Stimulated activated CD8-positive, alpha-beta memory T cell treated with anti-CD3 and anti-CD28 coated beads, Interleukin-12 subunit alpha, Interleukin-12 subunit beta, amount 100 ng/mL, for 24 hours (primary cell): ENCODE measurements around the gene BPIFB2.

Source experiments
- DNase-seq: peaks from one replicate; pipeline ENCODE4 v3.0.0-alpha.2; 2020; ENCODE audit errors: extremely low read depth

BPIFB2 gene

DNA sequence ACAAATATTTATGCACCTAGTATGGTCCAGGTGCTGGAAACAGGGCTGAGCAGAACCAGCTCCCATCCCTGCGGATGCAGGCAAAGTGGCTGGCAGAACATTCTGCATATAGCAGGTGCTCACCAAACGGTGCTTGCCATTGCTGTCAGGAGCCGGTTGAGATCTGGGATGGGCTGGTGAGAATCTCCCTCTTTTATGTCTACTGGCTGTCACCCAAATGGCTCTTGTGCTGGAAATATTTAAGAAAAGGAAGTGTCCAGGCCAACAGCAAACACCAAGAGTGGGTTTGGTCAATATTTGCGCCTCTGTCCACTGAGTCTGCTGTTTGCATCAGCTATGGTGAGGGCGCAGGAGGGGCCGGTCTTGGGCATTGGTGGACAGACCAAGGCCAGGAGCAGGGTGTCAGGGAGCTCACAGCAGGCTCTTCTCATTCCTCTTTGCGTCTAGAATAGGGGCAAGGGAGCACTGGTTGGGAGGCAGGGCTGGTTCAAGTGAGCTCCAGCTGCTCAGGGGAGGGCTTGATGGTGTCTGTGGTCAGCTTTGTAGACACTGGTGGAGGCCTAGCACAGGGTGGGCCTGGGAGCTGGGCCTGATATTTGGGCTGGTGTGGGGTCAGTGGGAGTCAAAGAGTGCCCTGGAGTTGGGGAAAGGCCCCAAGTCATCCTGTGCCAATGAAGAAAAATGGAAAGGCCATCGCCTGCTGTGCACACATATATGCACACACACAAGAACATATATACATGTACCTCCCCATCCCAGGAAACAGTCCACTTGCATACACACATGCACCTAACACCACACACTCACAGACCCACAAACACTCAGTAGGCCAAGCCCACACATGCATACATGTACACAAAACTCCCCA, 1.4 kb upstream of the BPIFB2 start:
- no peak for DNase-seq

DNA sequence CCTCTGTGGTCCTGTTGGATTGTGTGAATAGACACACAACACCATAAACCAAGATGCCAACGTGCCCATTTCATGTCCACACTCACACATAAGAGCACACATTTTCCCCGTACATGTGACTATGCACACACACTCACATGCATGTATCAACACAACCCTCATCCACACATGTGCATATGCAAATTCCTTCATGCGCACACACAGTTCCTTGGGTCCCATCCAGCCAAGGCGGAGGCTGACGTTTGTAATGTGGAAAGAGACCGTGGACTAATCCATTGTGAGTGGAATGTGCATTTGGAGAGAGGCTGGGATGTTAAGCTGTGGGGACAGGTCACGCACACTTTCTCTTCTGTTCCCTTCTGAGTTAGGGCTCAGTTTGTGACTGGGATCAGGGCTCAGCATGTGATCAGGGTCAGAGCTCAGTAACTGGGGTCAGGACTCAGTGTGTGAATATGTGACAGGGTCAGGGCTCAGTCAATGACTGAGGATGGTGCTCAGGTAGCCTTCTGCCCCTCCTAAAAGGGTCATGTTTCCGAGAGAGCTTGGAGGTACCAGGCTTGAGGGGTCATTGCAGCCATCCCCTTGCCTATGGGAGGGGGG, 628 bp upstream of the BPIFB2 start:
- no peak for DNase-seq

DNA sequence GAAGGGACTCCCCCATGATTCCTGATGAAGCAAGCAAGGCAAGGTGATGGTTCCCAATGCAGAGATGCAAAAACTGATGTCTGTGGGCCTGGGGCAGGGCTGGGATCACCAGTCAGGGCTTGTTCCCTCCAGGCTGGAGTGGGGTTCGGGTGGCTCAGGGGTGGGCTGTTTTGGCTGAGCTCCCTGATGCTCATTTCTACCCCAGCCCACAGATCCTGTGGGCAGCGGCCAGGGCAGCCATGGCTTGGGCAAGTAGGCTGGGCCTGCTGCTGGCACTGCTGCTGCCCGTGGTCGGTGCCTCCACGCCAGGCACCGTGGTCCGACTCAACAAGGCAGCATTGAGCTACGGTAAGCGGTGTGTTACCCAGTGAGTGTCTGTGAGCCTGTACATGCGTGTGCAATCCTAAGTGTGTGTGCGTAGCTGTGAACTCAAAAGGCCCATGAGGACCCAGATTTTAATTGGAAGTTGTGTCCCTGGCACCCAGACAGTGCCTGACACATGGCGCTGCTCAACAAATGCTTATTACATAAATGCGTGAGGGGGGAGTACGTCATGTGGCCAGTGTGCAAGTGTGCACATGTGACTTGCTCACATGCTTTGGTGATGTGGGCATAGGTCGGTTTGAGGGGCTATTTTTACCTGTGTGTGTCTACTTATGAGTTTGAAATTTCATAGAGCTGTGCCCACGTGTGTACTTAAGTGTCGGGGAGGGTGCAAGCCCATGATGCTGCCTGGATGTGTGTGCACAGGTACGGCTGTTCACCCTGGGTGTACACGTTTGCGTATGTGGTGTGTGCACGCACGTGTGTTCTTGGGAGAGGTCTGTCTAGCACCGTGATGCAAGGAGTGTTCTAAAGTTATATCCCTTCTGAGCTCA, 1.1 kb downstream of the BPIFB2 start:
- DNase-seq: no peak

DNA sequence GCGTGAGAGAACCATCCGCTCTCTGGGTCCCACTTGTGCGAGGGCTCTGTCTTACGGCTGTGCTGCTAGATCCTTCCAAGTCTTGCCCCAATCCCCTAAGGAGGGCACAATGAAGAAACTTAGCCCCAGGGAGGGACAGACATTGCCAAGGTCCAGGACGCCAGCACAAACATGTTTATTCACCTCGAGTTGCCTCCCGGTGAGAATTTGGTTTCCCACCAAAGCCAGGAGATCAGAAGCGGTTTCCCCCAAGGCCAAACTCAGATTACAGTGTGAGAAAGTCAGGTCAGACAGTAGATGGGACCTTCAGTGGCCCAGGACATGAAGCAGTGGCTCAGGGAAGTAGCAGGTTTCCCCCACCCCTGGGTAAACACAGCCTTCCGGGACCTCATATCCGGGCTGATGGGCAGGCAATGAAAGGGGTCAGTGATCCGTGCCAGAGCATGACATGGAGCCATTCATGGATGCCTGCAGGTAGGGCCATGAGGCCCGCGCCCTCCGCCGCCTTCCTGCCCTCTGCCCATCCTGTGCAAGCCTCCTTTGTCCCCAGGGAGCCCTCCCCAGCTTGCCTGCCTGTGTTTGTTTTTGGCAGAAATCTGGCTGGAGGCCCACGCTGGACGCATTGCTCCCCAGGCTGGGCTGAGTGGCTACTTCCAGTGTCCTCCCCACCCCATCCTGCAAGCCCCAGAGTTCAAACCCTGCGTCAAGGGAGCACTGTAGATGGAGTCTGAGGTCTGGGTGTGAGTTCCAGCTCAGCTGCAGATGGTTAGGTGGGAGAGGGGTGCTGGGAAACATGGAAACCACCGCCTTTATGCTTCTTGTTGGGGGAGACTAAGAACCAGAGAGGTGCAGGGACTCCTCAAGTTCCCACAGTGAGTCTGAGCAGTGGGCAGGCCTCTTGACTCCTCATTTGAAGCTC, 2.0 kb downstream of the BPIFB2 start:
- DNase-seq: no peak

DNA sequence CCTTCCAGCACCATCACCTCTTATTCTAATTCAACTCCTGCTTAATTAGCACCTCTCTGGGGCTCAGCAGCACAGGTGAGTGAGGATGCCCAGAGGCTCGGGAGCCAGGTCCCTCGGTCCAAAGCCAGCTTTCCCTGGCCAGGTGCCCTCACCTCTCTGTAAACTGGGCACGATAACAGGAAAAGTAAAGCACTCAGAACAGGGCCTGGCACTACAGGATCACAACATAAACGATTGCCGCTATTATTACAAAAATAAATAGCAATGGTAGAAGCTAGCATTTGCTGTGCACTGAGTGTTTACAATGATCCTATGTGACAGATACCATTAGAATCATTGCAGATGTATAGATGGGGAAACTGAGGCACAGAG, 2.6 kb downstream of the BPIFB2 start:
- DNase-seq: no peak

DNA sequence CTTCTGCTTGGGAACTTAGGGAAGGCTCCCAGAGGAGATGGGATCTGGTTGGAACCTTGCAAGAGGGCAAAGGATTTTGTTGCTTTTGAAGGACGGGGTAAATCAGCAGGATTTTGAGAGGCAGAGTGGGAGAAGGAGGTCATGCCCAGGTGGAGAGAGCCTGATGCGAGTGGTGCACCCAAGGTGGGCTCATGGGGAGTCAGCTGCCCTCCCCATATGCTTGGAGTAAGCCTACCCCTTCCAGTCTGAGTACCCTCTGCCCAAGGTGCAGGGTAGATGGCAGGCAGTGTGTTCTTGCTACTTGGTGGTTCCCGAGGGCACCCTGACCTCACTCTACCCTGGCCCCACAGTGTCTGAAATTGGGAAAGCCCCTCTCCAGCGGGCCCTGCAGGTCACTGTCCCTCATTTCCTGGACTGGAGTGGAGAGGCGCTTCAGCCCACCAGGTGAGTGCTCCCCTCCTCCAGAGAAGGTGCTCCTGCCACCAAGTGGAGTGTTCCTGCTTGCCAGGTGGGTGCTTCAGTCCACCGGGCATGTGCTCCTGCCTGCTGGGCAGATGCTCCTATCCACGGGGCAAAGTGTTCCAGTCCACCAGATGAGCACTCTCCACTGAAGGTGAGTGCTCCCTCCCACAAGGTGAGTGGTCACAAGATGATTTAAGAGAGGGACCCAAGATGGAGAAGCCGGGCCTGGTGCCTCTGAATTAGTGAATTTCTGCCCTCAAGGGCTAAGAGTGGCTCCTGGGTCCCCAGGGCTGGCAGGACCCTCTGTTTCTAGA, 3.4 kb downstream of the BPIFB2 start:
- no peak for DNase-seq

DNA sequence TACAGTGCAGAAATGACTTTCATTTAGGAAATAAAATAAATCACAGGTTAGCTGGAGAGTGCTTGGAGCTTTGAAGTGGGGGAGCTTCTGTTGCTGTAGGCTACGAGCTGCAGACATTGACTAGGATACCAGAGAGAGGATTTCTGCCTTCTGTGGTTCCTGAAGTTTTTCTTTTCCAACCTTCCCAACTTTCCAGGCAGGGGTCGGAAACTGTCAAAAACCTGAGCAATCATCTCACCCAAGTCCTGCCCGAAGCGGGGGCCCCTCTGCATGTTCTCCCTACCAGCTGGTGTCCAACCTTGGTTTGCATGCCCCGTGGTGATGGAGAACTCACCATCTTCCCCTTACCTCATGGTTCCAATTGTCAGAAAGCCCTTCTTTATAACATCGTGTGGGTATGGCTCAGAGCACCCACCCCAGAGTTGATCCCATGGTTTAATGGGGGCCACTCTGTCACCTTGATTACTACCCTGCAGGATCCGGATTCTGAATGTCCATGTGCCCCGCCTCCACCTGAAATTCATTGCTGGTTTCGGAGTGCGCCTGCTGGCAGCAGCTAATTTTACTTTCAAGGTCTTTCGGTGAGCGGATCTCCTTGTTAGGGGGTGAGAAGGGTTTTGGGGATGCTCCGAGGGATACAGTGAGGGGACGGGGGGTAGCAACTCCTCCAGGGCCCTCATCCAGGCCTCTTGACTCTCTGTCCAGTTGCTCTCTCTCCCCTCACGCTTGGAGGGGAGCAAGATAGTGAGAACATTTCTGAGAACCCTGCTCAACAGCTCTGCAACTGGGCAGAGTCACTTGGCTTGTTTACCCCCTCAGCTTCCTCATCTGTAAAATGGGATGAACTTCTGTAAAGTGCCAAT, 5.1 kb downstream of the BPIFB2 start:
- no peak for DNase-seq

DNA sequence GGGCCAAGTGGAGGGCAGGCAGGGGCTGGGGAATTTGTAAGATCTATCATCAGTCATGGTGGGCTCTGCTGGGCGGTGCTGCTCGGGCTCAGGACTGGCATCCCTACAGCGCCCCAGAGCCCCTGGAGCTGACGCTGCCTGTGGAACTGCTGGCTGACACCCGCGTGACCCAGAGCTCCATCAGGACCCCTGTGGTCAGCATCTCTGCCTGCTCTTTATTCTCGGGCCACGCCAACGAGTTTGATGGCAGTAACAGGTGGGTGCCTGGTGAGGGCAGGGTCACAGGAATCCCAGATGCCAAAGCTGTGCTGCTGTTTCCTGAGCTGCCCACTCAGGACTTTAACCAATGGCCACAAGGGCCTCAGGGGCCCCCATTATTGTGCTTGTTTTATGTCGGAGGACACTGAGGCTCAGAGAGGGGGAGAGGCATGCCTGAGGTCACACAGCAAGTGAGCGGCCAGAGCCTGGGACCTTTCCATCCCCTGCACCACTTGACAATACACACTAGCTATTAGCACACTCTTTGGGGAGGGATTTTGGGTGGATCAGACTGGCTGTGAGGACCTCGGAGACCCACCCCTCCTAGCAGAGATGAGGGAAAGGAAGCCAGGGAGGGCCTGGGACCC, 6.3 kb downstream of the BPIFB2 start:
- no peak for DNase-seq

DNA sequence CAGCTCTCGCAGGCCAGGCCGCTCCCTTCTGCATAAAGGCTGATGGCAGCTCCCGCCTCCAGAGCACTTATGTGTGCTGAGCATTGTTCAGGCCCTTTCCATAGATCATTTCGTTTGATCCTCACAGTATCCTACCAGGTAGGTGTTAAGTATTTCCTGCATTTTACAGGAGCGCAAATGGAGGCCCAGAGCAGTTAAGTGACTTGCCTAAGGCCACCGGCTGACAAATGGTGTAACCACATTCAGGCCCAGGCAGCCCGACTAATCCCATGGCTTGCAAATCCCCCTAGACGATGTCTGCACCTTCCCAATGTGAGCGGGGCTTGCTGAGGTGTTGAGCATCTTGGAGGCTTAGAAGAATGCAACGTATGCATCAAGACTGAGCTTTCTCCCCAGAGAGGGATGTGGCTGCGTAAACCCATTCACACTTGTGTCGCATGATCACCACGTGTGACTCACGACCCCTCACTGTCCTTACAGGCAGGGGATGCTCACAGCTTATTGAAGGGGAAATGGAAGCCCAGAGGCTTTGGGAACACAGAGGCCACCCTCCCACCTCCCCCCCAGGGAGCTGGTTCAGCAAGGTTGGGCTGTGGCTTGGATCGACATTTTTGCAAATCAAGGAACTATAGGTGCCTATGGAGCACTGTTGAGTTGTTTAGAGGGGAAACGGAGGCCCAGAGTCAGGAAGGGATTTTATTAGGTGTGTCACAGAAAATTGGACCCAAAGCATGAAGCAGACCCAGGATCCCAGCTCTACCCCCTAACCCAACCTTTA, 7.0 kb downstream of the BPIFB2 start:
- DNase-seq: no peak

DNA sequence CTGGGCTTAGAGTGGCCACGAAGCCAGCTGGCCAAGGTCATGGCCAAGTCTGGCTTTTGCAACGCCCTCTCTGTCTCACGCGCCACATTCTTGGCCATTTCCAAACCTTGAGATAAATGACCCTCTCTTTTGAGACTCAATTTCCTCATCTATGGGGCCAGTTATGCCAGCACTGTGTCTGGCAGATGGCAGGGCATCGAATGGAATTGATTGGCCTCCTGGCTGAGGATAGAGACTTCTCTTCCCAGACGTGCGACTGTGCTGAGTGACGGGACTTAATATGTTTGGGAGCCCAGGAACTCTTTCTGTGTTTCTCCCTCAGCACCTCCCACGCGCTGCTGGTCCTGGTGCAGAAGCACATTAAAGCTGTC, 7.6 kb downstream of the BPIFB2 start:
- DNase-seq: no peak

DNA sequence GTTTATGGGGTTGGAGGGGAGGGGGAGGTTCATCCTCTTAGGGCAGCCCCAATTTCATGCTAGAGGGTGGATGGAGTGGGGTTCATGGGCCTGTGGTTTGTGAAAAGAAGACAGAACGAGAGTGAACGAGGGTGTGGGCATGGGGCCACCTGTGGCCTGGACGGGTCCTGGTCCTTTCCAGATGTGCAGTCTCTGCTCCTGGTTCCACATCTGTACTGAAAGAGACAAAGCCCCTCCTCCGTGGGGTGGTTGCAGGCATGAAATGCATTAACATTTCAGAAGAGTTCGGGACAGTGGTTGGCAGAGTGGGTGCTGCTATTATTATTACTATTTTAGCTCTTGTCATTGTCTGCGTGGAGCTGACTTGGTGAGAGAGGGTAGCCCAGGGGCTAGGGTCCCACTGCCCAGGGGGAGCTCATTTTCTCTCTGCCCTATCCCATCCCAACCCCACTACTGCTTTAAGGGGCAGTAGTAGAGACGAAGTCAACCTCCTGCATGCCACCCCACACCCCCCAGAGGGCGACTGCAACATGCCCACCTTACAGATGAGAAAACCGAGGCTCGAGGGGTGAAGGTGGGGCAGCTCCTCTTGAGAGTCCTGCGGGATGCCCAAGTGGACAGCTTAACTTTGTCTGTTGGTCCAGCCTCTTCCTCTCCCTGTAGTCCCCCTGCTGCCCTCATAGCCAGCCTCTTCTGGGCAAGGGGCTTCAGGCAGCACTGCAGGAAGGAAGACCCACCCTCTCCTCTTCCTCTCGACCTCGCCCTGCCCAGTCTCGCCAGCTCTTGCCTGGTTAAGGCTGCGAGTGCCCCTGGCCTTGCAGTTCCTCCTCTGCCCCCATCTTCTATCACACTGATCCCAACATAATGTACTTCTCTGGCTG, 8.4 kb downstream of the BPIFB2 start:
- no peak for DNase-seq

DNA sequence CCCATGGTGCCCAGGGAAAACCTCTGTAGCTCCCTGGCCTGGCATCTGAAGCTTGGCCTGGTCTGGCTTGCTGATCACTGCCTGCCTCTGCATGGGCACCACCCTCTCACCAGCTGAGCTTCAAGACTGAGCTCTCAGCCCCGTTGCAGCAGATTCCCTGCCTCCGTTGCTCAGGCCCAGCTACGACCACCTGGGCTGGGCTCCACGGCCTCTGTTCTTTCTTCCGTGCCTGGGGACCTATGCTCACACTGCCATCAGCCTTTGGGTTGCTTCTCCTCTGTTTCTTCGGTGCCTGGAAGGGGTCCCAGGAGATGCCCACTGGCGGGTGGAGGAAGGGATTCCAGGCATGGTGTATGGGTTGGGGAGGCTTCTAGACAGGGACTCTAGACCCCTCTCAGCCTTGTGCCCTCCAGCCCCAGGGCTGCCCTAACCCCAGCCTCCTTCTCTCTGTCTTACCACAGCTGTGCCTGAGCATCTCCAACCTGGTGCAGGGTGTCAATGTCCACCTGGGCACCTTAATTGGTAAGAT, 9.1 kb downstream of the BPIFB2 start:
- DNase-seq: no peak

DNA sequence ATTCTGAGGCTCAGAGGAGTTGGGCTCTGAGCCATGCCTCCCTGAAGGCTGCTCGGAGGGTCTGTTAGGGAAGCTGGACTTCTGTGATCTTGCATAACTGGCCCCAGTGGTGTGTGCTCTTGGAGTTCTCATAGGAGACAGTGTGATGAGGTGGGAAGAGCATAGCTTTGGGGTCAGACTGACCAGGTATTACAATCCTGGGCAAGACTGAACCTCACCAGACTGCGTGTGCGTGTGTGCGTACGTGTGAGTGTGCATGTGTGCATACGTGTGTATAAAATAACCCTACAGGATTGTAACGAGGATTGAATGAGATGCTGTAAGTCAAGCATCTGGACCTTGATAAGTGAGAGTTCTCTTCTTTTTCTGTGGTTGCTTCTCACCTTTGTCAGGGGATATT, 10.0 kb downstream of the BPIFB2 start:
- no peak for DNase-seq

DNA sequence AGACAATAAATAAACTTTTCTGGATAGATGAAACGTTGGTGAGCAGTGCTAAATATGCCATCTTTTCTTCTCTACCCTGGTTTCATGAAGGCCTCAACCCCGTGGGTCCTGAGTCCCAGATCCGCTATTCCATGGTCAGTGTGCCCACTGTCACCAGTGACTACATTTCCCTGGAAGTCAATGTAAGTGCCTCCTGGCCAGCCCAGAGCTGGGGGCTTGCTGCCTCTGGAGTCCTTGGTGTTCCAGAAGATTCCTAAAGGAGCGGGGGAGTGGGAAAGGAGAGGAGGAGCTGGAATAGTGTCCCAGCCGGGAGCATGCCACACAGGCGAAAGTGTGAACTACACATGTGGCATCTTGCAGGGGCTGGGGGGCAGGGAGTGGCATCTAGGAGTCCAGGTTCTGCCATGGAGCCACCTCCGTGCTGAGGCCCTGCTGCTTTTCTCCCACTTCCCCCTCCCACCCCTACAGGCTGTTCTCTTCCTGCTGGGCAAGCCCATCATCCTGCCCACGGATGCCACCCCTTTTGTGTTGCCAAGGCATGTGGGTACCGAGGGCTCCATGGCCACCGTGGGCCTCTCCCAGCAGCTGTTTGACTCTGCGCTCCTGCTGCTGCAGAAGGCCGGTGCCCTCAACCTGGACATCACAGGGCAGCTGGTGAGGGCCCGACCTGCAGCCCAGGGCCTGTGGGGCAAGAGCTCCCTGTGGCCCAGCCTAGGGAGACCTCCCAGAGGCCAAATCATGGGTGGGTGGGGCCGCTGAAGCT, 10.8 kb downstream of the BPIFB2 start:
- DNase-seq: no peak

DNA sequence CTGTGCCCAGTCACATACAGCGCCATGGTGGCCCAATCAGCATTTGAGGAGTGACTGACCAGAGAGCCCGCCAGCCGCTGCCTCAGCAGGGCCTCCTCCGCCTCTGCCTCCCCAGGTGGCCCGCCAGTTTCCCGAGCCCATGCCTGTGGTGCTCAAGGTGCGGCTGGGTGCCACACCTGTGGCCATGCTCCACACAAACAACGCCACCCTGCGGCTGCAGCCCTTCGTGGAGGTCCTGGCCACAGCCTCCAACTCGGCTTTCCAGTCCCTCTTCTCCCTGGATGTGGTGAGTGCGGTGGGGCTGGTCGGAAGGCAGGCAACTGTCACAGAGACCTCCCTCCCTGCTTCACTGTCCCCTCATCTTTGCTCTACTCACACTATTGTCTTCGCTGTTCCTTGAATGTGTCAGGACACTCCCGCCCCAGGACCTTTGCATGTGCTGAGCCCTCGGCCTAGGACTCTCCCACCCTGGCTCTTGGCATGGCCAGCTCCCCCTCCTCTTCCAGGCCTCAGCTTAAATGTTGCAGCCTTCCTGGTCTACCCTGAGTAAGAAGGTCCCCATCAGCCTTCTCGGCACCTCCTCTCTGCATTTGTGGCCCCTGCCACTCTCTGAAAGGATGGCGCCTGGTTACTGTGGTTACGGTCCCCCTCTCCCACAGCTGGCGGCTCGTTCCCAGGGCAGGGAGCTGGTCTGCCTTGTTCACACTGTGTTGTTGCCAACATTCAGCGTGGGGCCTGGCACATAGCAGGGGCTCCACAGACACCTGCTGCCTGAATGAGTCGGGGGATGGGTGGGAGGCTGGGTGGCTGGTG, 12.2 kb downstream of the BPIFB2 start:
- no peak for DNase-seq
